K562 (cell line): ENCODE results near the gene PDE3A.

Experiments
- AFF4 ChIP-seq: sonication (generic); formaldehyde crosslinking; IDR thresholded peaks from 2 replicates; pipeline ENCODE4 v1.8.0; 2023; ENCODE audit warnings: mild to moderate bottlenecking, missing genetic modification reagents
- MTA1 ChIP-seq: fragments of 450-650 bp; IDR thresholded peaks from 2 replicates; pipeline ENCODE4 v1.6.1; 2017; ENCODE audit warnings: borderline replicate concordance
- TF ChIP-seq, protein P1 (sequence below): fragments of 450-650 bp; IDR thresholded peaks from 2 replicates; pipeline ENCODE4 v1.6.1; 2017; ENCODE audit warnings: mild to moderate bottlenecking, moderate library complexity

DNA sequence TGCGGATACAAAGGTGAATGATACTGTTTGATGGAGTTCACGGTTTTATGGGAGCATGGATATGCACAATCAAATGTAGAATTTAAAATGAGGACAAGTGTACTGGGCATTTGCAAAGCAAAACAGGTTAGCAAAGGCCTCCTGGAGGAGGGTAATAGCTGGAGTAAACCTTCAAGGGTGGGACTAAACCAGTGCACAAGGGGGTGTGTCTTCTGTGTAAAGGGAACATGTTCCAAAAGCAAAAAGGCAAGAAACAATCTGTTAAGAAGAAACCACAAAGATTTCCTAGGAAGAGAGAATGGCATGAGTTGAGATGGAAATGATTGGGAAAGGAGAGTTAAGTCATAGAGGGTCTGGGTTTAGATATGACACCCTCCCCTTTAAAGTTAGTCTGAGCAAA, 217.6 kb downstream of the PDE3A start:
- TF ChIP-seq MTA1 (no peak), AFF4 (CRISPR knock-in tag) (no peak)
- TF ChIP-seq, protein P1, sequence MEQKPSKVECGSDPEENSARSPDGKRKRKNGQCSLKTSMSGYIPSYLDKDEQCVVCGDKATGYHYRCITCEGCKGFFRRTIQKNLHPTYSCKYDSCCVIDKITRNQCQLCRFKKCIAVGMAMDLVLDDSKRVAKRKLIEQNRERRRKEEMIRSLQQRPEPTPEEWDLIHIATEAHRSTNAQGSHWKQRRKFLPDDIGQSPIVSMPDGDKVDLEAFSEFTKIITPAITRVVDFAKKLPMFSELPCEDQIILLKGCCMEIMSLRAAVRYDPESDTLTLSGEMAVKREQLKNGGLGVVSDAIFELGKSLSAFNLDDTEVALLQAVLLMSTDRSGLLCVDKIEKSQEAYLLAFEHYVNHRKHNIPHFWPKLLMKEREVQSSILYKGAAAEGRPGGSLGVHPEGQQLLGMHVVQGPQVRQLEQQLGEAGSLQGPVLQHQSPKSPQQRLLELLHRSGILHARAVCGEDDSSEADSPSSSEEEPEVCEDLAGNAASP = no peak
